IMR-90 (cell line): Measurements from ENCODE around the gene SNAP23. TPM values are rescaled to one million over a fixed set of nuclear protein-coding genes. Genes with fewer than 3 reads are reported as not detected.

ENCODE experiments used
- ATAC-seq: fragments of 200-7000 bp; cut with Tn5 transposase; 2 replicates; pipeline ENCODE4 v1.9.1; 2020; ENCODE audit warnings: low read depth, mild to moderate bottlenecking, moderate library complexity
- BruUV-seq: library from RNA; stranded (reverse); fragments of 400-500 nt; replicated peaks from 2 replicates; lab custom pipeline; 2021; lab: Mats Ljungman, UMichigan
- CTCF ChIA-PET: fragments of 300-600 bp; formaldehyde crosslinking; extraction: SDS; loops from one replicate; lab custom pipeline; 2021; ENCODE audit warnings: antibody characterized with exemption; lab: Yijun Ruan, JAX
- POLR2A ChIA-PET: fragments of 300-600 bp; sonication (Branson Sonifier 250); formaldehyde crosslinking; loops from one replicate; lab custom pipeline; 2022; ENCODE audit warnings: antibody characterized with exemption; ENCODE audit not compliant: unreplicated experiment; lab: Charles Lee
- DNase-seq: peaks from one replicate; pipeline ENCODE4 v3.0.0; 2013
- H2AFZ ChIP-seq: replicated peaks from 2 replicates; pipeline ENCODE3; 2013; ENCODE audit warnings: low read length, mild to moderate bottlenecking; ENCODE audit not compliant: poor library complexity
- H2AK5ac ChIP-seq: 2 replicates; pipeline ENCODE4 v1.6.1; 2013; ENCODE audit warnings: low read depth, low read length, inconsistent platforms
- H2AK9ac ChIP-seq: replicated peaks from 2 replicates; pipeline ENCODE3; 2013; ENCODE audit warnings: mild to moderate bottlenecking, low read depth, low read length, moderate library complexity; ENCODE audit not compliant: poor library complexity
- H2BK120ac ChIP-seq: 2 replicates; pipeline ENCODE4 v1.6.1; 2013; ENCODE audit warnings: low read depth, low read length, inconsistent platforms
- H2BK15ac ChIP-seq: 3 replicates; pipeline ENCODE4 v1.6.1; 2013; ENCODE audit warnings: low read depth, low read length, inconsistent platforms
- H2BK20ac ChIP-seq: 2 replicates; pipeline ENCODE4 v1.6.1; 2013; ENCODE audit warnings: low read depth, mild to moderate bottlenecking, inconsistent platforms, low read length, moderate library complexity
- H2BK5ac ChIP-seq: 2 replicates; pipeline ENCODE4 v1.6.1; 2013; ENCODE audit warnings: mild to moderate bottlenecking, low read depth, low read length, inconsistent platforms; ENCODE audit not compliant: poor library complexity, severe bottlenecking
- H3K14ac ChIP-seq: replicated peaks from 2 replicates; pipeline ENCODE4 v1.6.1; 2013; ENCODE audit warnings: low read depth, low read length, inconsistent platforms
- H3K18ac ChIP-seq: 2 replicates; pipeline ENCODE4 v1.6.1; 2013; ENCODE audit warnings: low read depth, low read length, control low read depth
- H3K23ac ChIP-seq: 2 replicates; pipeline ENCODE4 v1.6.1; 2013; ENCODE audit warnings: low read depth, low read length, inconsistent platforms
- H3K27ac ChIP-seq: 2 replicates; pipeline ENCODE4 v1.5.1; 2013; ENCODE audit warnings: mild to moderate bottlenecking, control low read depth, low read length; ENCODE audit not compliant: insufficient read depth
- H3K27me3 ChIP-seq: 2 replicates; pipeline ENCODE4 v1.6.1; 2013; ENCODE audit warnings: low read length; ENCODE audit not compliant: control insufficient read depth, insufficient read depth
- H3K36me3 ChIP-seq: 2 replicates; pipeline ENCODE4 v1.6.1; 2013; ENCODE audit warnings: low read length, mixed read lengths; ENCODE audit not compliant: control insufficient read depth, insufficient read depth
- H3K4ac ChIP-seq: 2 replicates; pipeline ENCODE4 v1.6.1; 2013; ENCODE audit warnings: low read depth, low read length, inconsistent platforms
- H3K4me1 ChIP-seq: 2 replicates; pipeline ENCODE4 v1.6.1; 2013; ENCODE audit warnings: low read length, mixed read lengths; ENCODE audit not compliant: control insufficient read depth, insufficient read depth
- H3K4me2 ChIP-seq: 2 replicates; pipeline ENCODE4 v1.6.1; 2013; ENCODE audit warnings: low read depth, mild to moderate bottlenecking, control low read depth, low read length, moderate library complexity
- H3K4me3 ChIP-seq: 2 replicates; pipeline ENCODE4 v1.5.1; 2013; ENCODE audit warnings: low read depth, mild to moderate bottlenecking, control low read depth, low read length, moderate library complexity; ENCODE audit not compliant: insufficient read depth
- H3K56ac ChIP-seq: 2 replicates; pipeline ENCODE4 v1.6.1; 2013; ENCODE audit warnings: low read length, inconsistent platforms; ENCODE audit not compliant: insufficient read depth; ENCODE audit errors: extremely low read depth
- H3K79me1 ChIP-seq, 2 experiments: 2 replicates each; pipeline ENCODE4 v1.6.1; 2013; ENCODE audit warnings: low read length in 2 of 2, inconsistent platforms in 1 of 2, low read depth in 1 of 2
- H3K9ac ChIP-seq: 2 replicates; pipeline ENCODE4 v1.6.1; 2013; ENCODE audit warnings: low read depth, low read length, control low read depth
- H3K9me1 ChIP-seq: 2 replicates; pipeline ENCODE4 v1.6.1; 2013; ENCODE audit warnings: low read length, inconsistent platforms; ENCODE audit not compliant: insufficient read depth
- H3K9me3 ChIP-seq: 2 replicates; pipeline ENCODE4 v1.6.1; 2013; ENCODE audit warnings: low read length; ENCODE audit not compliant: control insufficient read depth, insufficient read depth
- H4K20me1 ChIP-seq: 2 replicates; pipeline ENCODE4 v1.6.1; 2013; ENCODE audit warnings: low read length, inconsistent platforms; ENCODE audit not compliant: insufficient read depth
- H4K5ac ChIP-seq: 2 replicates; pipeline ENCODE4 v1.6.1; 2013; ENCODE audit warnings: mild to moderate bottlenecking, low read depth, low read length, control low read depth
- H4K8ac ChIP-seq, 2 experiments: 2 replicates each; pipeline ENCODE4 v1.6.1; 2013; ENCODE audit warnings: low read depth in 2 of 2, low read length in 2 of 2, control low read depth in 1 of 2, inconsistent platforms in 1 of 2
- H4K91ac ChIP-seq: 2 replicates; pipeline ENCODE4 v1.6.1; 2013; ENCODE audit warnings: low read depth, low read length, inconsistent platforms; ENCODE audit not compliant: insufficient read depth
- MAZ ChIP-seq: IDR thresholded peaks from 2 replicates; pipeline ENCODE4 v1.6.1; 2012; ENCODE audit warnings: low read depth, mild to moderate bottlenecking, low read length, improper control_type of control experiment, moderate library complexity, borderline replicate concordance
- WGBS, 2 experiments: methylation state at CpG; one replicate each; pipeline versions ENCODE4 v1.1.5 to v1.1.7; 2013; ENCODE audit warnings: missing lambda C conversion rate in 2 of 2; ENCODE audit not compliant: insufficient read length in 1 of 2; ENCODE audit errors: extremely low coverage in 2 of 2; 5-methylcytosine and 5-hydroxymethylcytosine counted together
- dilution Hi-C: fragments of 300-500 bp; cut with HindIII; formaldehyde crosslinking; loops from one replicate; pipeline ENCODE4 v1.14.3; 2018; ENCODE audit warnings: low sequenced_read_pairs; ENCODE audit not compliant: unreplicated experiment
- in situ Hi-C: fragments of 300-500 bp; cut with MboI; formaldehyde crosslinking; loops from 3 replicates; pipeline ENCODE4 v1.14.3; 2019; ENCODE audit warnings: low sequenced_read_pairs, inconsistent platforms, mixed read lengths
- intact Hi-C: fragments of 100-400 bp; cut with micrococcal nuclease; formaldehyde crosslinking; loops from 2 replicates; pipeline ENCODE4 v1.10.0; 2022
- polyA plus RNA-seq, 3 experiments: library from polyadenylated mRNA; depleted of rRNA; stranded (reverse); fragments of >200 nt; gene quantifications; 2 replicates each; pipeline ENCODE4 v1.2.3, GENCODE V29; 2012; ENCODE audit warnings: low replicate concordance in 1 of 3
- total RNA-seq: library from RNA; depleted of rRNA; stranded (reverse); fragments of >200 nt; gene quantifications from 2 replicates; pipeline ENCODE4 v1.2.3, GENCODE V29; 2012
- TF ChIP-seq, protein P1 (sequence below): conservative IDR thresholded peaks from 2 replicates; pipeline ENCODE4 v1.5.1; 2012; ENCODE audit warnings: mild to moderate bottlenecking, low read depth, low read length, improper control_type of control experiment

SNAP23 gene
- total and polyA plus RNA-seq, 2 of the 4 experiments (the other 2 are of a cell fraction) = 36.0 to 45.5 TPM

DNA sequence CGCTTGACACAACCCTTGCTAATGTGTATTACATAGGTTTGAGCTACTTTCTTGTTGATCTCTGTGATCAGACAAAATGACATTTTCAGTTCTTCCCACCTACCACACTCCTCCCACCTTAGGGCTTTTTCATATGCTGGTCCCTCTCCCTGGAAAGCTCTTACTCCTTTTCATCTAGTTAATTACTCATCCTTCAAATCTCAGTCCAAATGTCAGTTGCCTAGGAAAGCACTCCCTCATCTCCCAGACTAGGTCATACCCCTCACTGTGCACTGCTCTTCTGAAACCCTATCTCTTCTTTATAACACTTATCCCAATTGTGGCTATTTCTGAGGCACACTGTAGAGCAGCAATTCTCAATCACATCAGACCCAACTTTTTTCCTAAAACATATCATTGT is 11.8 kb upstream of the SNAP23 start:
- ChIA-PET CTCF (interaction anchor here (0.6 to 1.3 kb wide), 3 partner anchors 12 to 542 kb away, joined by 3 to 5 read pairs (median 3); partner anchors contain the start of gene SNAP23), POLR2A (interaction anchor here (1.0 kb wide), 1 partner anchor 11 kb away, joined by 3 read pairs; no protein-coding TSS in a partner anchor)
- H2BK5ac ChIP-seq = no peak overlapping the region
- peaks cover 4% of the 10 kb centered on the region for H3K36me3 ChIP-seq
- no peak overlapping the region for H3K4me3 ChIP-seq
- no peak overlapping the region for H4K91ac ChIP-seq
- WGBS, 2 experiments = no CpG with 5 or more reads among the region's 1 CpG
- in situ Hi-C loops (no loop called here), intact Hi-C loops (no loop called here), dilution Hi-C loops (no loop called here)
- no peak overlapping the region for H3K27ac ChIP-seq
- H3K79me1 ChIP-seq = peaks cover 29 to 59% of the 10 kb centered on the region in 2 experiments
- no peak overlapping the region for H3K14ac ChIP-seq
- no peak overlapping the region for H2BK15ac ChIP-seq
- no peak for ATAC-seq
- BruUV-seq = no TSS peak
- no peak overlapping the region for H2AK9ac ChIP-seq
- H4K8ac ChIP-seq = no peak overlapping the region
- peaks cover 9% of the 10 kb centered on the region; the same call in 1 of the 2 replicates for H3K9me1 ChIP-seq
- no peak for DNase-seq
- no peaks in the 10 kb centered on the region for H3K4me1 ChIP-seq
- no peak for TF ChIP-seq MAZ
- TF ChIP-seq, protein P1, sequence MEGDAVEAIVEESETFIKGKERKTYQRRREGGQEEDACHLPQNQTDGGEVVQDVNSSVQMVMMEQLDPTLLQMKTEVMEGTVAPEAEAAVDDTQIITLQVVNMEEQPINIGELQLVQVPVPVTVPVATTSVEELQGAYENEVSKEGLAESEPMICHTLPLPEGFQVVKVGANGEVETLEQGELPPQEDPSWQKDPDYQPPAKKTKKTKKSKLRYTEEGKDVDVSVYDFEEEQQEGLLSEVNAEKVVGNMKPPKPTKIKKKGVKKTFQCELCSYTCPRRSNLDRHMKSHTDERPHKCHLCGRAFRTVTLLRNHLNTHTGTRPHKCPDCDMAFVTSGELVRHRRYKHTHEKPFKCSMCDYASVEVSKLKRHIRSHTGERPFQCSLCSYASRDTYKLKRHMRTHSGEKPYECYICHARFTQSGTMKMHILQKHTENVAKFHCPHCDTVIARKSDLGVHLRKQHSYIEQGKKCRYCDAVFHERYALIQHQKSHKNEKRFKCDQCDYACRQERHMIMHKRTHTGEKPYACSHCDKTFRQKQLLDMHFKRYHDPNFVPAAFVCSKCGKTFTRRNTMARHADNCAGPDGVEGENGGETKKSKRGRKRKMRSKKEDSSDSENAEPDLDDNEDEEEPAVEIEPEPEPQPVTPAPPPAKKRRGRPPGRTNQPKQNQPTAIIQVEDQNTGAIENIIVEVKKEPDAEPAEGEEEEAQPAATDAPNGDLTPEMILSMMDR = no peak
- no peak overlapping the region for H3K56ac ChIP-seq
- H3K23ac ChIP-seq = no peak overlapping the region
- peaks cover 11% of the 10 kb centered on the region; the same call in 1 of the 2 replicates for H4K20me1 ChIP-seq
- H2AFZ ChIP-seq = no peak overlapping the region
- H3K9ac ChIP-seq = no peak overlapping the region
- H4K5ac ChIP-seq = no peak overlapping the region
- no peak overlapping the region for H3K4me2 ChIP-seq
- no peak overlapping the region for H3K4ac ChIP-seq
- H2AK5ac ChIP-seq = no peak overlapping the region
- H3K9me3 ChIP-seq = no peaks in the 10 kb centered on the region
- no peak overlapping the region for H2BK120ac ChIP-seq
- no peaks in the 10 kb centered on the region for H3K27me3 ChIP-seq
- no peak overlapping the region for H3K18ac ChIP-seq
- no peak overlapping the region for H2BK20ac ChIP-seq
